Measurements from ENCODE around the gene CLTB.

DNA sequence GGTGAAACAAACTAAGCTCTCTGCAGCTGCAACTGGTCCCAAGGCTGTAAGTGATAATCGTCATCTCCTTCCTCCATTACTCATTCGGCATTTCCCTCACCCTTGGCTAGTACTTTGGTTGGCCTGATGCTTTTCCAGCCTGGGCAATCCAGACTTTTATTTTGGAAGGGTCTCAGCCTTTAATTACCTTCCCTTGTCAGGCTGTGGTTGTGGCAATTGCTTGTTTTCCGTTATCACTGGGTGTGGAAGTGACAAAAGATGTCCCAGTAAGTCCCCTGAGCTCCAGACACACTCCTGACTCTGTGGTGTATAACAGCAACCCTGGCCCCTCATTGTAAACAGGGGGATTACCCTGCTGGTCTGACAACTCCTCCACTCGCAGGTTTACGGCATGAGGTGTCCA is 25.6 kb upstream of the CLTB start:
- TF ChIP-seq, protein P1, sequence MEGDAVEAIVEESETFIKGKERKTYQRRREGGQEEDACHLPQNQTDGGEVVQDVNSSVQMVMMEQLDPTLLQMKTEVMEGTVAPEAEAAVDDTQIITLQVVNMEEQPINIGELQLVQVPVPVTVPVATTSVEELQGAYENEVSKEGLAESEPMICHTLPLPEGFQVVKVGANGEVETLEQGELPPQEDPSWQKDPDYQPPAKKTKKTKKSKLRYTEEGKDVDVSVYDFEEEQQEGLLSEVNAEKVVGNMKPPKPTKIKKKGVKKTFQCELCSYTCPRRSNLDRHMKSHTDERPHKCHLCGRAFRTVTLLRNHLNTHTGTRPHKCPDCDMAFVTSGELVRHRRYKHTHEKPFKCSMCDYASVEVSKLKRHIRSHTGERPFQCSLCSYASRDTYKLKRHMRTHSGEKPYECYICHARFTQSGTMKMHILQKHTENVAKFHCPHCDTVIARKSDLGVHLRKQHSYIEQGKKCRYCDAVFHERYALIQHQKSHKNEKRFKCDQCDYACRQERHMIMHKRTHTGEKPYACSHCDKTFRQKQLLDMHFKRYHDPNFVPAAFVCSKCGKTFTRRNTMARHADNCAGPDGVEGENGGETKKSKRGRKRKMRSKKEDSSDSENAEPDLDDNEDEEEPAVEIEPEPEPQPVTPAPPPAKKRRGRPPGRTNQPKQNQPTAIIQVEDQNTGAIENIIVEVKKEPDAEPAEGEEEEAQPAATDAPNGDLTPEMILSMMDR (IDR thresholded peaks at IDR 0.05 in 8 of 11, conservative IDR thresholded peaks at IDR 0.05 in 3 of 11) = no peak
- TF ChIP-seq POLR2A (IDR thresholded peaks at IDR 0.05) = no peak
